H1 (cell line): Measurements from ENCODE around the gene PIEZO1. TPM values are rescaled to one million over a fixed set of nuclear protein-coding genes. Genes with fewer than 3 reads are reported as not detected.

ENCODE experiments used
- CTCF ChIA-PET: fragments of 300-600 bp; sonication (Branson Sonifier 250); formaldehyde crosslinking; loops from one replicate; lab custom pipeline; 2021; ENCODE audit not compliant: partially characterized antibody; lab: Charles Lee
- POLR2A ChIA-PET: fragments of 300-600 bp; sonication (Branson Sonifier 250); formaldehyde crosslinking; loops from one replicate; lab custom pipeline; 2021; ENCODE audit warnings: inconsistent platforms; ENCODE audit not compliant: partially characterized antibody; lab: Charles Lee
- DNase-seq, 2 experiments: peaks; one replicate each; pipeline versions ENCODE4 v3.0.0 to v3.0.0-alpha.2; 2010 to 2022; ENCODE audit warnings: low spot score in 2 of 2, low read depth in 1 of 2, mixed read lengths in 1 of 2
- FAIRE-seq: peaks from 2 replicates; lab custom pipeline; 2011; peaks lifted over from hg19 to GRCh38; lab: Jason Lieb, UNC
- H2AFZ ChIP-seq: 2 replicates; pipeline ENCODE4 v1.8.1; 2012; ENCODE audit warnings: low read length, inconsistent platforms
- H2AK5ac ChIP-seq: 2 replicates; pipeline ENCODE4 v1.6.1; 2013; ENCODE audit warnings: low read depth, low read length
- H2BK120ac ChIP-seq: replicated peaks from 2 replicates; pipeline ENCODE3; 2013; ENCODE audit warnings: low read depth, low read length, inconsistent platforms
- H2BK12ac ChIP-seq: 2 replicates; pipeline ENCODE4 v1.6.1; 2013; ENCODE audit warnings: low read depth, low read length
- H2BK15ac ChIP-seq: 2 replicates; pipeline ENCODE4 v1.6.1; 2013; ENCODE audit warnings: low read length
- H2BK20ac ChIP-seq: 2 replicates; pipeline ENCODE4 v1.6.1; 2013; ENCODE audit warnings: low read length
- H2BK5ac ChIP-seq: 2 replicates; pipeline ENCODE4 v1.6.1; 2013; ENCODE audit warnings: low read depth, low read length
- H3K14ac ChIP-seq: 2 replicates; pipeline ENCODE4 v1.6.1; 2013; ENCODE audit warnings: inconsistent platforms; ENCODE audit not compliant: insufficient read length
- H3K18ac ChIP-seq: 2 replicates; pipeline ENCODE4 v1.6.1; 2013; ENCODE audit warnings: low read length; ENCODE audit errors: extremely low read depth
- H3K23ac ChIP-seq: 2 replicates; pipeline ENCODE4 v1.6.1; 2013; ENCODE audit warnings: inconsistent platforms; ENCODE audit not compliant: insufficient read length
- H3K23me2 ChIP-seq: 2 replicates; pipeline ENCODE4 v1.6.1; 2013; ENCODE audit warnings: low read depth, low read length
- H3K27ac ChIP-seq: 2 replicates; pipeline ENCODE4 v1.6.1; 2011; ENCODE audit warnings: low read depth, low read length, inconsistent platforms
- H3K27me3 ChIP-seq, 4 experiments: replicated peaks in 1 of 4; 1 replicate in 1 of 4; 2 replicates in 3 of 4; pipeline versions ENCODE4 v1.6.1 to v1.8.1; 2011 to 2013; ENCODE audit warnings: low read length in 3 of 4, mild to moderate bottlenecking in 3 of 4, inconsistent platforms in 2 of 4, mixed read lengths in 2 of 4, moderate library complexity in 1 of 4; ENCODE audit not compliant: control insufficient read depth in 3 of 4, insufficient read depth in 3 of 4; ENCODE audit errors: extremely low read depth in 1 of 4
- H3K36me3 ChIP-seq, 4 experiments: 2 replicates each; pipeline versions ENCODE4 v1.6.1 to v1.8.1; 2011 to 2013; ENCODE audit warnings: mild to moderate bottlenecking in 4 of 4, low read length in 3 of 4, moderate library complexity in 2 of 4, control low read depth in 1 of 4, inconsistent platforms in 1 of 4; ENCODE audit not compliant: insufficient read depth in 4 of 4, control insufficient read depth in 2 of 4
- H3K4ac ChIP-seq: replicated peaks from 2 replicates; pipeline ENCODE3; 2013; ENCODE audit warnings: low read length, low read depth, mixed read lengths, inconsistent platforms; ENCODE audit not compliant: insufficient read length
- H3K4me1 ChIP-seq, 4 experiments: replicated peaks in 1 of 4; 1 replicate in 1 of 4; 2 replicates in 3 of 4; pipeline versions ENCODE4 v1.6.1 to v1.8.1; 2011 to 2013; ENCODE audit warnings: low read length in 3 of 4, inconsistent platforms in 2 of 4, mixed read lengths in 1 of 4; ENCODE audit not compliant: insufficient read depth in 4 of 4, control insufficient read depth in 3 of 4
- H3K4me2 ChIP-seq, 2 experiments: 2 replicates each; pipeline versions ENCODE4 v1.6.1 to v1.8.1; 2011 to 2013; ENCODE audit warnings: low read depth in 2 of 2, low read length in 2 of 2, control low read depth in 1 of 2, inconsistent platforms in 1 of 2, mild to moderate bottlenecking in 1 of 2; ENCODE audit not compliant: insufficient read depth in 1 of 2
- H3K4me3 ChIP-seq, 4 experiments: fragments of 200-600, 300-600 bp in 1 of 4; sonication (generic), shearing (Covaris generic), sonication (Bioruptor Twin) in 1 of 4; 2 replicates each; pipeline versions ENCODE4 v1.5.1 to v1.8.1; 2011 to 2016; ENCODE audit warnings: low read length in 4 of 4, low read depth in 3 of 4, control low read depth in 2 of 4, inconsistent platforms in 2 of 4, mild to moderate bottlenecking in 2 of 4, mixed read lengths in 1 of 4, moderate library complexity in 1 of 4; ENCODE audit not compliant: insufficient read depth in 2 of 4; ENCODE audit errors: extremely low read depth in 1 of 4
- H3K56ac ChIP-seq: replicated peaks from 2 replicates; pipeline ENCODE3; 2013; ENCODE audit warnings: low read depth, mild to moderate bottlenecking, mixed read lengths, low read length, inconsistent platforms; ENCODE audit not compliant: insufficient read length
- H3K79me1 ChIP-seq: 2 replicates; pipeline ENCODE4 v1.6.1; 2013; ENCODE audit warnings: low read depth, low read length, control low read depth
- H3K79me2 ChIP-seq, 2 experiments: 2 replicates each; pipeline versions ENCODE4 v1.6.1 to v1.8.1; 2012 to 2013; ENCODE audit warnings: low read length in 2 of 2, mild to moderate bottlenecking in 2 of 2, inconsistent platforms in 1 of 2; ENCODE audit not compliant: insufficient read depth in 2 of 2, control insufficient read depth in 1 of 2
- H3K9ac ChIP-seq, 4 experiments: replicated peaks in 1 of 4; 1 replicate in 1 of 4; 2 replicates in 3 of 4; pipeline versions ENCODE4 v1.6.1 to v1.8.1; 2011 to 2013; ENCODE audit warnings: low read depth in 3 of 4, low read length in 3 of 4, control low read depth in 2 of 4, mild to moderate bottlenecking in 2 of 4, moderate library complexity in 2 of 4, inconsistent platforms in 1 of 4; ENCODE audit errors: extremely low read depth in 1 of 4
- H3K9me3 ChIP-seq, 2 experiments: 2 replicates each; pipeline versions ENCODE4 v1.6.1 to v1.8.1; 2012 to 2013; ENCODE audit warnings: mild to moderate bottlenecking in 2 of 2, moderate library complexity in 2 of 2, control low read depth in 1 of 2, inconsistent platforms in 1 of 2, low read depth in 1 of 2, low read length in 1 of 2, mixed read lengths in 1 of 2; ENCODE audit not compliant: insufficient read depth in 2 of 2
- H4K20me1 ChIP-seq, 2 experiments: replicated peaks in 1 of 2; 2 replicates each; pipeline versions ENCODE3 to v1.8.1; 2011 to 2013; ENCODE audit warnings: inconsistent platforms in 2 of 2, low read length in 2 of 2, mild to moderate bottlenecking in 1 of 2; ENCODE audit not compliant: insufficient read depth in 2 of 2, control insufficient read depth in 1 of 2
- H4K5ac ChIP-seq: 2 replicates; pipeline ENCODE4 v1.6.1; 2013; ENCODE audit warnings: low read length, low read depth, mixed read lengths, inconsistent platforms; ENCODE audit not compliant: insufficient read length
- H4K8ac ChIP-seq: 2 replicates; pipeline ENCODE4 v1.8.0; 2013; ENCODE audit warnings: mild to moderate bottlenecking, moderate library complexity, low read length, inconsistent platforms; ENCODE audit not compliant: insufficient read depth; ENCODE audit errors: extremely low read depth
- H4K91ac ChIP-seq: replicated peaks from 2 replicates; pipeline ENCODE3; 2013; ENCODE audit warnings: low read length, mixed read lengths, inconsistent platforms; ENCODE audit not compliant: insufficient read length
- RXRA ChIP-seq: IDR thresholded peaks from 2 replicates; pipeline ENCODE4 v1.6.1; 2011; ENCODE audit warnings: low read depth, mild to moderate bottlenecking, low read length, moderate library complexity; ENCODE audit not compliant: insufficient read depth
- WGBS, 2 experiments: shearing (Covaris generic) in 1 of 2; methylation state at CpG; one replicate each; pipeline versions ENCODE4 v1.1.6 to v1.1.7; 2013 to 2015; ENCODE audit warnings: low lambda C conversion rate in 2 of 2, mixed read lengths in 2 of 2, inconsistent platforms in 1 of 2, low coverage in 1 of 2, missing lambda C conversion rate in 1 of 2; ENCODE audit not compliant: insufficient replicate concordance in 2 of 2, insufficient coverage in 1 of 2, insufficient read length in 1 of 2; ENCODE audit errors: extremely low coverage in 1 of 2, missing lambda C conversion rate in 1 of 2; 5-methylcytosine and 5-hydroxymethylcytosine counted together
- polyA plus RNA-seq, 7 experiments: library from polyadenylated mRNA; depleted of rRNA in 3 of 7; stranded (reverse) in 5 of 7; unstranded in 2 of 7; fragments of >200 nt in 5 of 7; fragments of 200-250 nt in 2 of 7; gene quantifications; 1 replicate in 5 of 7; 2 replicates in 1 of 7; 4 replicates in 1 of 7; pipeline versions ENCODE4 v1.2.1 to v1.2.3, GENCODE V29; 2011 to 2013; ENCODE audit warnings: missing spikeins in 2 of 7, mixed read lengths in 2 of 7
- total RNA-seq: library from RNA; stranded (reverse); fragmentation: NEBNext Ultra II Directional; extraction: Animal tissue kit (Norgen Biotek cat#: 25700); gene quantifications from 2 replicates; pipeline ENCODE4 v1.2.1, GENCODE V29; 2021

The PIEZO1 gene
- total and polyA plus RNA-seq, 2 of the 8 experiments (the other 6 are each of a cell fraction or from before 2014, with no cell fraction given), result 42.3 to 67.5 TPM

DNA sequence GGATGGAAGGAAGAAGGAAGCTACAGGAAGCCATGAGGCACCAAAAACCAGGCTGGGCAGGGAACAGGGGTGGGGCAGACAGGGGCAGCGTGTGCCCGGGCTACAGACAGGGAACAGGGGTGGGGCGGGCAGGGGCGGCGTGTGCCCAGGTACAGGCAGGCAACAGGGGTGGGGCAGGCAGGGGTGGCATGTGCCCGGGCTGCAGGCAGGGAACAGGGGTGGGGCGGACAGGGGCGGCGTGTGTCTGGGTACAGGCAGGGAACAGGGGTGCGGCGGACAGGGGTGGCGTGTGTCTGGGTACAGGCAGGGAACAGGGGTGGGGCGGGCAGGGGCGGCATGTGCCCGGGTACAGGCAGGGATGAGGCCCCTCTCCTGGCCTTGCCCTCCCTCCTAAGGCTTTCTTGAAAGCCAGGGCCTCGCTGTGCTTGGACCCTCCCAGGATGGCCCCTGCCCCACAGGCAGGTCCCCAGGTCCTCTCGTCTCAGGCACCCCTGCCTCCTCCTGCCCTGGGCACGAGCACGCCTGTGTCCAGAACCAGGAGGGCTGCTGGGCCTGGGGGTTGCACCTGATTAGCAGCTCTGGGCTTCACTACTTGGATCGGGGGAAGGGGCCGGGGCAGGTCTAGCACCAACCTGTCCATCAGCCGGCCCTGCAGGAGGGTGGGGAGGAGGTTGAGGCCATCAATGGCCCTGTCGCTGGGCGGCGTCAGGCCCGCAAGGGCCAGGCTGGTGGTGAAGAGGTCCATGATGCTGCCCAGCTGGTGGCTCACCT, 41.2 kb upstream of the PIEZO1 start:
- no peak for FAIRE-seq
- Histone ChIP-seq H2AFZ (no peak overlapping the region), H3K4me1 (no peaks in the 10 kb centered on the region), H3K27ac (no peak overlapping the region), H2AK5ac (no peak overlapping the region), H2BK120ac (no peak overlapping the region), H3K14ac (no peak overlapping the region), H3K4me3 (no peak overlapping the region), H4K8ac (no peak overlapping the region; the same call in 1 of the 2 replicates), H3K4me2 (no peak overlapping the region), H3K9me3 (no peaks in the 10 kb centered on the region), H4K5ac (no peak overlapping the region), H3K4ac (no peak overlapping the region), H2BK12ac (no peak overlapping the region)
- ChIA-PET CTCF (interaction anchor here (0.6 to 1.1 kb wide), 4 partner anchors 11 to 218 kb away, joined by 3 to 4 read pairs (median 4); no protein-coding TSS in a partner anchor), POLR2A (interaction anchor here (0.9 to 1.6 kb wide), 2 partner anchors 8 to 20 kb away, joined by 3 to 4 read pairs; no protein-coding TSS in a partner anchor)
- 96% methylated on average over 15 of the region's 26 CpGs; no CpG with 5 or more reads in 1 of the 2 experiments for WGBS, 2 experiments
- TF ChIP-seq RXRA, result no peak
- TF ChIP-seq, all 59 proteins: peak for 0
- no peak for DNase-seq
- H3K18ac ChIP-seq, result no peak overlapping the region
- no peaks in the 10 kb centered on the region for H3K23me2 ChIP-seq
- 0 out of 2 replicates have a peak, but pooled peaks cover 3% of the 10 kb centered on the region for H3K79me1 ChIP-seq
- H4K20me1 ChIP-seq, result peaks cover 2 to 6% of the 10 kb centered on the region in 2 experiments
- no peak overlapping the region for H2BK20ac ChIP-seq
- no peaks in the 10 kb centered on the region for H3K79me2 ChIP-seq
- no peak overlapping the region for H3K23ac ChIP-seq
- H3K56ac ChIP-seq, result no peak overlapping the region
- H4K91ac ChIP-seq, result no peak overlapping the region
- H3K36me3 ChIP-seq, result no peaks in the 10 kb centered on the region
- H3K9ac ChIP-seq, result no peak overlapping the region
- H3K27me3 ChIP-seq, result no peaks in the 10 kb centered on the region
- no peak overlapping the region for H2BK5ac ChIP-seq
- no peak overlapping the region for H2BK15ac ChIP-seq
